Hepatocyte (in vitro differentiated cells): Measurements from ENCODE around the gene CD55.

ENCODE experiments used
- CTCF ChIP-seq: fragments of 200-600 bp; sonication (generic); IDR thresholded peaks from 2 replicates; pipeline ENCODE4 v1.5.1; 2016; ENCODE audit warnings: antibody characterized with exemption, mild to moderate bottlenecking; ENCODE audit not compliant: poor library complexity
- EZH2 ChIP-seq: fragments of 200-600 bp; sonication (generic); IDR thresholded peaks from 2 replicates; pipeline ENCODE4 v1.6.1; 2016; ENCODE audit warnings: antibody characterized with exemption, mild to moderate bottlenecking, borderline replicate concordance
- EZH2phosphoT487 ChIP-seq: fragments of 200-600 bp; sonication (generic); IDR thresholded peaks from one replicate; pipeline ENCODE4 v1.6.1; 2018; ENCODE audit warnings: antibody characterized with exemption, mild to moderate bottlenecking, low read depth, moderate library complexity; ENCODE audit not compliant: unreplicated experiment, severe bottlenecking

- no peak for TF ChIP-seq EZH2
- TF ChIP-seq CTCF = no peak
- TF ChIP-seq EZH2phosphoT487 = no peak
Observed at GRCh38 chr1:207319199-207319598, 2.3 kb upstream of the CD55 start.
